Activated T-cell treated with anti-CD3 and anti-CD28 coated beads for 4 hours (primary cell): ENCODE measurements around the gene FBXO46.
"Not testable (repeated sequence)": the region's sequence is repeated elsewhere in the genome, so short reads cannot be mapped to it uniquely, and the experiment has no call there.

Experiments
- DNase-seq: peaks from one replicate; pipeline ENCODE4 v3.0.0-alpha.2; 2020

The FBXO46 gene

DNA sequence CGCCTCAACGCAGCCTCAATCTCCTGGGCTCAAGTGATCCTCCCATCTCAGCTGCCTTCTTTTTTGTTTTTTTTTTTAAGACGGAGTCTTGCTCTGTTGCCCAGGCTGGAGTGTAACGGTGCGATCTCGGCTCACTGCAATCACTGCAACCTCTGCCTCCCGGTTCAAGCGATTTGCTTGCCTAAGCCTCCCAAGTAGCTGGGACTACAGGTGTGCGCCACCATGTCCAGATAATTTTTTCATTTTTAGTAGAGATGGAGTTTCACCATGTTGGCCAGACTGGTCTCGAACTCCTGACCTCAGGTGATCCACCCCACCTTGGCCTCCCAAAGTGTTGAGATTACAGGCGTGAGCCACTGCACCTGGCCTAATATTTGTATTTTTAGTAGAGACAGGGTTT, 10.6 kb downstream of the FBXO46 start:
- DNase-seq, result not testable (repeated sequence)

DNA sequence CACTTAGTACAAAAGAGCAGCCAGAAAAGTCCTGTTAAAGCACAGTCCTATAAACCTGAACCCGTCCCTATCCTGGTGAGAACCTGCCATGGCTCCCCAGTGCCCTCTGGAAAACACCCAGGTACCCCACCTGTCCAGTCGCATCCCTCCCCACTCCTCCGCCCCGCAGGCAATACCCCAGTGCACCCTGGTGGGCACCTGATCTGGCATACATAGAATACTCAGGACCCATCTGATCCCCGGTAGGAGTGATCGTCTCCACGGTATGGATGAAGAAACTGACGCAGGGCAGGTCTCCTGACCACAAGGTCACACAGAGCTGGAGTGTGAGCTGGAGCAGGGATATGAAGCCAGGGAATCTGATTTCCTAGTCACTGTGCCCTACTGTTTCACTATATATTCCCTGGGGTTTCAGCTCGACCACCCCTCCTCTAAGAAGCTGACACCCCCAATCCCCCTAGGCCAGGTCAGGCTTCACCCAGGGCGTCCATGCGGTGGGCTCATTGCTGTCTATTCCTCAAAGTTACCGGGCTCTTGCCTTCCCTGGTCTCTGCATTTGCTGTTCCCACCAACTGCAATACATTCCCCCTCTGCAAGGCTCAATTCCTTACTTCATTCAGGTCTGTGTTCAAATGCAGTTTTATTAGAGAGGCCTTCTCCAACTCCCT, 12.6 kb downstream of the FBXO46 start:
- no peak for DNase-seq

DNA sequence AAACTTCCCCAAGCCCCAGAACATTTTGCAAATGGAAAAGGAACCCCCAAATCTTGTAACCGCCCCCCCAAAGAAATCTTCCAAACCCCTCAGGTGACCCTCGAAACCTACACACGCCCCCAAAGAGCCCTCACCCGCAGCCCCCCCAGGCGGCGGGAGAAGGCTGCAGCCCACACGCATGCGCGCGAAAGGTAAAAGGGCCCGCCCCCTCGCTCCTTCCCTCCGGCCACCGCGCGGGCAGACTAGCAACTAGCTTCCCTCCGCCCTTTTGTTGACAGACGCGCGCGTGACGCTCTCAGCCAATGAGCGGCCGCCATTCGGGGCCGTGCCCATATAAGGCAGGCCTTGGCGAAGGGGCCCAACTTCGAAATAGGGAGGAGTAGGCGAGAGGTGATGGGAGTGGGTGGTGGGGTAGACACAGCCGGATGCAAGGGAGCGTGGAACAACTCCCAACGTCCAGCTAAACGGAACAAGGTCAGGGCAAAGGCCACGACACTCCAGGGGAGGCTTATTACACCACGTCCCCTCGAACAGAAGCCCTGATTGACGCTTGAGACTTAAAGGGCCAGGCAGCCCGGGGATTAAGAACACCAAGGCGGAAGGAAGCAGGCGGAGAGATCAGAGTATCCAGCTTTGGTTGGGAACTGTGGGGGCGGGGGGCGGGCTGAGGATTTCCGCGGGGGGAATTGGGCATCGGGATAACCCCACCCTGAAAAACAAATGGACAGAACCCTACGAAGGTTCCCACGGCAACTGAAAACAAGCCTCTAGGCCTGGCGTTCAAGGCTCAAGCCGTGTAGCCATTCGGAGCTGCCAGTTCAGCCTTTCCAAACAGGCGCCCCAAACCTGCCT, 13.3 kb downstream of the FBXO46 start:
- DNase-seq, result peak; percentile 95

DNA sequence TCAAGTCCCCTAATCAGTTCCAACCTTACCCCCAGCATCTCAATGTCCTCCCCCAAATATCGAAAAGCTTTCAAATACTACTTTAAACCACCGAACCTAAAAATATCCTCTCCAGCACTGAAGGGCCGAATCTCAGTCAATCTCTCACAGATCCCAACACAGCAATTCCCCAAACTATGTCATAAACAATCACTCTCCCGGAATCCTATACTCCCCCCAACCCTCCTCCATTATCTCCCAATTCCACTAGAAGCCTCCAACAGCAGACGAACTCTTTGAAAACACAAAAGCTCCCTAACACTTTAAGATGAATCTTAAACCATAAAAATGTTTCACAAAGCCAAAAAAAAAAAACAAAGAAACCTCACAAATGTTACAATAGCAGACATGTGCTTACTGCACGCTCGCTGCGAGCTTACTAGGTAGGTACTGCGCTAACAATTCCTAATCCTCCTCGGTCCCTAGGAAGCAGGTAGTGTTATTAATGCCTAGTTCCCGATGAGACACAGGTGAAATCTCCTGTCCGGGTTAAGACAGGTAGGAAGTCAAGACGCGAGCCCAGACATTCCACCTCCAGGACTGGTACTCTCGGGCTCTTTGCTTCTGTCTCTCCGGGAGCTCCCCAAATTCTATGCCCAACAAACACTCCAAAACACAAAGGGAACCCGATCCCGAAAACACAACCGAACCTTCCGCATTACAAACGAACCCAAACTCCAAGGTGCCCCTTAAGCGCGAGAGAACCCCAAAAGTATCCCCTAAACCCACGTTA, 14.2 kb downstream of the FBXO46 start:
- peak; percentile 16 for DNase-seq

DNA sequence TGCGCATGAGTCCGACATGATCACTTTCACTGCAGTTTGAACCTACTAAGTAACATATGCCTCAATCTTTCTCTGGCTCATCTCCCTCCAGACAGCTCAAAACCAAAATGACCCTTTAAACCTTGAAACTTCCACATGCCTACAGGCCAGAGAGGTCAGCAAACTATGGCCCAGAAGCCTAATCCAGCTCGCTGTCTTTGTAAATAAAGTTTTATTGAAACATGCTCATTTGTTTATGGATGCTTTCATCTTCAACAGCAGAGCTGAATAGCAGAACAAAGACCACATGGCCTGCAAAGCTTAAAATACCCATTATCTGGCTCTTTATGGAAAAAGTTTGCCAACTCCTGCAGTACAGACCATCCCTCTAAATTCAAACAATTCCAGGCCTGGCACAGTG, 15.6 kb downstream of the FBXO46 start:
- DNase-seq, result no peak

DNA sequence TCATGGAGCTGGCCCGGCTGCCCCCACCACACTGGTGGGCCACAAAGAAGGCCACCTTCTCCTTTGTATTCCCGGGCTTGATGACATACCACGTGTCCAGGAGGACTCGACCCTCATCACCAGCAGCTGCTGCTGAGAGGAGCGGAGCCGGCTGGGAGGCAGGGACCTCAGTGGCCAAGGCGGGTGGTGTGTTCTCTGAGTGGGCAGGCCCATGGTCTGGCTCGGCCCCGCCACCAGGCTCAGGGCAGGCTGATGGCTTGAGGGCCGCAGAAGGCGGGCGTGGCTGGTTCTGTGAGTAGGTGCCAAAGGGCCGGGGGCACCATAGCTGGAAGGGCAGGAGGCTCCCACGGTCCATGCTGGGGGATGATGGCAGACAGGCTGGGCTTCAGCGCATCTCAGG, 17.6 kb downstream of the FBXO46 start:
- no peak for DNase-seq

DNA sequence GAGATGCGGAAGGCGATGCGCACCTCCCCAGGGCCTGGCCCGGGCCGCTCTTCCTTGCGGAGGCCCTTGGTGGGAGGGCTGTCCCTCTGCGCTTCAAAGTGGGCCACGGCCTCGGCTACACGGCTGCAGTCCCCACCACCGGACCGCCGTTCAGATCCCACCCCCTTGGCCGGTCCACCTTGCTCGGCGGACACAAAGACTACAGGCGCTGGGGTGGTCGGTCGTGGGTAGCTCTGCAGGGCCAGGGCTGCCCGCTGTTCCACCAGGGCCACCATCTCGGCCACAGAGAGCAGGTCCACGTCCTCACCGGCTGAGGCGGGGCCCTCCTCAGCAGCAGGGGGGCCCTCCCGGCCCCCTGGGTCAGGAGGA, 18.0 kb downstream of the FBXO46 start:
- no peak for DNase-seq

DNA sequence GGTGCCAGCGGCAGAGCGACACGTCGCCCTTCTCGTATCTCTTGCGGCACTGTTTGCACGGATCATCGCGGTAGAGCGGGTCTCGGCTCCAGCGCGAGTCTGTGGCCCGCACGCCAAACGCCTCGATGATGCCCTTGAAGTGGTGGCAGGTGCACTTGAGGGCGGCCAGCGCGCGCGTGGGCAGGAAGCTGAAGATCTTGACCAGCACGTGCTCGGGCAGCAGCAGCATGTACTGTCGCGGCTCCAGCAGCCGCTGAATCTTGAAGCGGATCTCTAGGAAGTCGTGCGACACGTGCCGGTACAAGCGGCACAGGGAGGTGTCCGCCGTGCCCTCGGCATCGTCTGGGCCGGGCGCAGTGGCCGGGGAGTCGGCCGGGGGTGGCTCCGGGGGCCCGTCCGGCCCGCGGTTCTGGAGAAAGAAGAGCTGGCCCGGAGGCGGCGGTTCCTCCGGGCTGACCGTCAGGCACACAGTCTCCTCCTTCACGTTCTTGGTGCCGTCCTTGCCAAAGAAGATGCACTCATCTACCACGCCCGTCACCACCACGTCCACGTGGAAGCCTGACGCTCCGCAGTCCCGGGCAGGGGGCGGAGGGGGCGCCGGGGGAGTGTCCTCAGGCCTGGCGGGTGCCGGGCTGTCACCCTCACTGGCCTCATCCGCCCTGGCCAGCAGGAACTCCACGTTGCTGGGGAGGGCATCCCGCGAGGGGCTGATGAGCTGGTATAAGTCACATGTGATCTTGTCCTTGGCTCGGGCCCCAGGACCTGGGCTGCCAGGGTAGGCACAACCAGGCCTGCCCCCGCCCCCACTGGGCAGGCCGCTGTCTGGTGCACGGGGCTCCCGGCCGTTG, 18.6 kb downstream of the FBXO46 start:
- no peak for DNase-seq

DNA sequence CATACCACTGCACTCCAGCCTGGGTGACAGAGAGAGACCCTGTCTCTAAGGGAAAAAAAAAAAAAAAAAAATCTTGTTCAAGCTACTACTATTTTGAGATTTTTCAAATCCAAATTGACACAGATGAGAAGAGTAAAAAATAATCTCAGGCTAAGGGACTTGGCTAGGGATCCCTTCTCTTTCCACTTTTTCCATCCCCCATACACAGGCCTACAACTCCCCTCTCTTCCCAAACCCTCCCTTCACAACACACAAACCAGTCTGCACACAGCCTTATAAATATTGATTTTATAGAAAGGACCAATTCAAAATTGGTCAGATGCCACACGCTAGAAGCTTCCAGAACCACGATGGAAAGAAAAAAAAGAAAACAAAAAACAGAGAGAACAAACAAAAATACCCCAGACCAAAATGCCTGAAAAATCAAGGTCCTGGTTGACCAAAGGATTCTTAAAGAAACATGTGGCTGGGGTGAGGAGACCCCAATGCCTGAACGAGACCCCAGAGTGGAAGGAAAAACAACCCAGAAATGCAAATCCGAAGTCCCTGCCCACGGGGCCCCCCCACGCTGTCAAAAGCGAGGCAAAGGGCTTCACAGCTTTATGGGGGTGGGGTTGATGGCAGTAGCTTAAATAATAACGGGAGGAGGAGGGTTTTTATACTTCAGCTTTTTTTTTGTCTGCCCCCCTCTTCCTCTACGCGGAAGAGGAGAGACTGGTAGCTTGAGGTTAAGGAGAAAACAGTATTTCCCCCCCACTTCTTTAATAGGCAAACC, 20.2 kb downstream of the FBXO46 start:
- DNase-seq, result no peak

DNA sequence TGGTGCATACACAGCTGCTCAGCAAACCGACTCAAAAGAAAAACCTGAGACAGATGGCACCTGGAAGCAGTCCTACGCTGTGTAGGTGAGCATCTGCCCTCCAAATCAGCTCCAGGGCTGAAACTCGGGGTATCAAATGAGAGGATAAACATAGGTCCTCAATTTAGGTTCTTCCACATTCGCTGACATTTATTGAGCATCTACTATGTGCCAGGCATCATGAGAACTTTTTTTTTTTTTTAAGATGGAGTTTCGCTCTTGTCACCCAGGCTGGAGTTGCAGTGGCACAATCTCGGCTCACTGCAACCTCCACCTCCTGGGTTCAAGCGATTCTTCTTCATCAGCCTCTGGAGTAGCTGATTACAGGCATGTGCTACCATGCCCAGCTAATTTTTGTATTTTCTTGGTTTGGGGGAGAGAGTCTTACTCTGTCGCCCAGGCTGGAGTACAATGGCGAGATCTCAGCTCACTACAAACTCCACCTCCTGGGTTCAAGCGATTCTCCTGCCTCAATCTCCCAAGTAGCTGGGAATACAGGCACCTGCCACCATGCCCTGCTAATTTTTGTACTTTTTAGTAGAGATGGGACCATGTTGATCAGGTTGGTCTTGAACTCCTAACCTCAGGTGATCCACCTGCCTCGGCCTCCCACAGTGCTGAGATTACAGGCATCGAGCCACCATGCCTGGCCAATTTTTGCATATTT, 24.8 kb downstream of the FBXO46 start:
- DNase-seq, result no peak

DNA sequence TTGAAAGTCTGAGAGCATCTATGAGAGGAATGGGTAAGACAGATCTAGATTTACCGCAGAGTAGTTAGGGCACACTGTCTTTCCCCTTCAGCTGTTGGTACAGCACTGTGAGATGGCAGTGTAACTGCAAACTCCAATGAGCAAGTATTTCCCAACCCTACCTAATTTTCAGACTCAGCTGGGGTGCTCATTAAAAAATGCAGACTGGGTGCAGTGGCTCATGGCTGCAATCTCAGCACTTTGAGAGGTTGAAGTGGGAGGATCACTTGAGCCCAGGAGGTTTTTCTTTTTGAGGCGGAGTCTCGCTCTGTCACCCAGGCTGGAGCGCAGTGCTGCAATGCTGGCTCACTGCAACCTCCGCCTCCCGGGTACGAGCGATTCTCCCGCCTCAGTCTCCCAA, 25.6 kb downstream of the FBXO46 start:
- DNase-seq, result no peak

DNA sequence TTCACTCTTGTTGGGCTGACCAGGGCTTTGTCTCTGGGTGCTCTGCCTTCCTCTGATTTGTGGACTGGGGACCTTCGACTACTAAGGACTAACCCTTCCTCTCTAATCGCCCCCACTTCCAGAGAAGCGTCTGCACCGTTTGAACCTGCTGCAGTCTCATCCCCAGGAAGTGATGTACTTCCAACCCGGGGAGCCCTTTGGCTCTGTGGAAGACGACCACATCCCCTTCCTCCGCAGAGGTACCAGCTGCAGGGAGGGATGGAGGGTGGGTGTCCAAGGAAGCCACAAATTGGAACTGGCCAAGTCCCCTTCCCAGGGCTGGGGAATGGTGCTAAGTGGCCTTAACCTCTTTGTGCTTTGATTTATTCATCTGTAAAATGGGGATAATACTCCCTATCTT, 29.0 kb downstream of the FBXO46 start:
- no peak for DNase-seq

DNA sequence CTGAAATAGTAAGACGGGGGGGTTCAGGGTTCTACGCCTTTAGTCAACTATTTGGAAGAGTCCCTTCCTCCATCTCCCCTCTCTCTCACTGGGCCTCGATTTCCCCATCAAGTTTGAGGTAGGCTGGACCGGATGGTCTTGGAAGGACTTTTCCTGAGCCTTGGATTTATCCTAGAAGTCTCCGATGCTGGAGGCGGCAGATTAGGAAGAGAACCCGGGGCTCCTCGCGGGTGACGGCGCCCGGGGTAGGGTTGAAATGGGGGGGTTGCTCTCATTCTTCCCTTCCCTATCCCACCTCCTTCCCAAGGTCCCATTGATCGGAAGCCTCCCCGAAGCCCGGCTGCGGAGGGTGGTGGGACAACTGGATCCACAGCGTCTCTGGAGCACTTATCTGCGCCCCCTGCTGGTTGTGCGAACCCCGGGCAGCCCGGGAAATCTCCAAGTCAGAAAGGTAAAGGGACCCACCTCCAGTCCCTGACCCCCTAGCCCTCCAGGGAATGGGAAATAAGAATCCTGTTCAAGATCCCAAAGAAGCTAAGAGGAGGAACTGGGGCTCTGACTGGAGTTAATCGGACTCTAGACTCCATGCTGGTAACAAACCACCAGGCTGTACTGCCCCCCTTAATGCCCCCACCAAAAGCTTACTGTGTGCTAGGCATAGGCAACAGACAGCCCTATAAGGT, 37.4 kb downstream of the FBXO46 start:
- DNase-seq, result peak; percentile 75

DNA sequence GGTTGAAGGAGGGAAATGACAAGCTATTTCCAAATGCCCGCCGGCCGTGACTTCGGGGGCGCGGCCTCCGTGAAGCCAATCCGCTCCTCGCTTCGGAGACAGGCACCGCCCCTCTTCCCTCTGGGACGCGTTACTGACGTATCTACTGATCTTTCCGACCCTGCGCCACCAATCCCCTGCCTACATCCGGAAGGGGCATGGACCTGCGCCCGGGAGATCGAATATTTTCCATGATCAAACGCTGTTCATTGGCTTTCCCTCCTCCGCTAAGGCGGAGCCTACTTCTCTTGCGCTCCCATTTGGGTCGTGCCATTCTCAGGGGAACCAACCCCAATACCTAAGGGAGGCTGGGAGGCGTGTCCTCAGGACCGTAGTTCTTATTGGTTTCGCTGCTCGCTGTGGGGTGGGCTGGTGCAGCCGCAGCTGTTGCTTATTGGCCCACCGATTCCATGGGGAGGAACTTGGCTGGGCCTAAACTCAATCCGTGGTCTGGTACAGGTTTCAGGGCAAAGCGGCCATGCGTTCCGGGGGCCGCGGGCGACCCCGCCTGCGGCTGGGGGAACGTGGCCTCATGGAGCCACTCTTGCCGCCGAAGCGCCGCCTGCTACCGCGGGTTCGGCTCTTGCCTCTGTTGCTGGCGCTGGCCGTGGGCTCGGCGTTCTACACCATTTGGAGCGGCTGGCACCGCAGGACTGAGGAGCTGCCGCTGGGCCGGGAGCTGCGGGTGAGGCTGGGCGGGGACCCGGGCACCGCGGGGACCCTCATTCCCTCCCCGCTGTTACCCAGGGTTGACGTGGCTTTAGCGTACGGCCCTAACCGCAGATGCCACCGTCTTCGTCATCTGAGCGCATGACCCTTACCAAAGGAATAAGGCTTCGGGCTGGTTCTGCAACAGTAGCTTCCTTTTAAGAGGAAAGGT, 38.2 kb downstream of the FBXO46 start, which contains the start of gene QPCTL:
Gene QPCTL (plus strand): TSS at position 480 of the 919 bp plus-strand sequence. CDS start 38 bp downstream, at position 518.
- DNase-seq, result peak; percentile 94

DNA sequence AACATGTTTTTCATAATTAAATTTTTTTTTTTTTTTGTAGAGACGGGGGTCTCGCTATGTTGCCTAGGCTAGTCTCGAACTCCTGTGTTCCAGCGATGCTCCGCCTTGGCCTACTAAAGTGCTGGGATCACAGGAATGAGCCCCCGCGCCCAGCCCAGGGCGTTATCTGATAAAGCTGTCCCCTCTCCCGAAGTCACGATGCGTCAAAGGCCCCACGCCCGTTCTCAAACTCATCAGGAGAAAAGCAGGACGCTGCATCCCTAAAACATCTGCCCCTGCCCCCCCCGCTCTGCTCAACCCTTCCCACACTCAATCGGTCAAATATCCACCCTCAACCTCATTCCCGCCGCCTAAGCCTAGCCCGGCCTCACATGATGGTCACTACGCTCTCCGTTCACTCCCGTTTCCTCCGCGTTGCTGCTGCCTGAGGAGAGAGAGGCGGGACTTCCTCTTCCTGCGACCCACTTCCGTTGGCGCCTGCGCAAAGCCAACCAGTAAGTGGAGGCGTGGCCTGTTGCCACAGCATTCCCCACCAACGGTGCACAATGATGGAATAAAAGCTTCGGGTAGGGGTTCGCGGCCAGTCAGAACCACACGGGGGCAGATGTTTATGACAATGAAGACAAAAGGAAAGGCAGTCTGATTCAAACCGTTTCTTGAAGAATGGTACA, 39.0 kb downstream of the FBXO46 start, which contains the start of gene SNRPD2:
Gene SNRPD2 (minus strand): TSS at position 438 of the 671 bp plus-strand sequence. CDS start 65 bp downstream, at position 373.
- peak; percentile 92 for DNase-seq

DNA sequence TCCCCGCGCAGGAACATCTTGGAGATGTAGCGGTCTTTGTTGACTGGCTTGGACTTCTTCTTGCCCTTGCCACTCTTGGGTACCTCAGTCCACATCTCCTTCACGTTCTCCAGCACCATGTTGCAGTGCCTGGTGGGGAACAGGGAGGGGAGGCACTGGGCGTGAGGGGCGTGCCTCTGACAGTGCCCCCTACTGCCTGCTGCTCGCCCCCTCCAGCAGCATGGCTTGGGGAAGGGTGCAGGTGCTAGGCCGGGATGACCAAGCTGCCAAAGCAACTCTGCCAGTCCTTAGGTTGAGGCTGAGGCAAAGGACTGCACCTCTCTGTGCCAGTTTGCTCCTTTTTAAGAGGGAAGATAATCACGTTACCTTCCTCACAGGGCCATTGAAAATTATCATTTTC, 43.1 kb downstream of the FBXO46 start:
- DNase-seq, result no peak

DNA sequence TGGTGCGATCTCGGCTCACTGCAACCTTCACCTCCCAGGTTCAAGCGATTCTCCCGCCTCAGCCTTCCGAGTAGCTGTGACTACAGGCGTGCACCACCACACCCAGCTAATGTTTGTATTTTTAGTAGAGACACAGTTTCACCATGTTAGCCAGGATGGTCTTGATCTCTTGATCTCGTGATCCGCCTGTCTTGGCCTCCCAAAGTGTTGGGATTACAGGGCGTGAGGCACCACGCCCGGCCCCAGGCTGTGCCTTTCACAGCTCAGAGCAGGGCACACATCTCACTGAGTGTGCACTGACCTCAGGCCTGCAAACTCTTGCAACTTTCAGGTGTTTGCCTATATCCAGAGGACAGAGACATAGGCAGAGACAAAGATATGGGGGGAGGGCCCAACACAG, 45.7 kb downstream of the FBXO46 start:
- DNase-seq, result not testable (repeated sequence)

DNA sequence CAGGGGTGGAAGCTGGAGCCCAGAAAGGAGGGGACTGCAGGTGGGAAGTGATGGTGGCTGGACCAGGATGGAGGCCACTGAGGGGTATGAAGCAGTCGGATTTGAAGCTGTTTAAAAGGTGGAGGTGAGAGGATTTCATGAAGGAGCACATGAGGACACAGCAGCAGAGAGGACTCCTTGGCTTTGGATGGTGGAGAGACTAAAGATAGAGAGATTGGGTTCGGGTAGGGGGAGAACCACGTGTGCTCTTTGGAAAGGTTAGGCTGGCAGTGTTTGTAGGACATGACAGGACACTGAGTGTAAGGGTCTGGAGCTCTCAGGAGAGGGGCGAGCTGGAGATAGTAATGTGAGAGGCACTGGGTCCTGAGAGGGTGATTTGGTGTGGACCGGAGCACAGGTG, 47.8 kb downstream of the FBXO46 start:
- DNase-seq, result no peak

DNA sequence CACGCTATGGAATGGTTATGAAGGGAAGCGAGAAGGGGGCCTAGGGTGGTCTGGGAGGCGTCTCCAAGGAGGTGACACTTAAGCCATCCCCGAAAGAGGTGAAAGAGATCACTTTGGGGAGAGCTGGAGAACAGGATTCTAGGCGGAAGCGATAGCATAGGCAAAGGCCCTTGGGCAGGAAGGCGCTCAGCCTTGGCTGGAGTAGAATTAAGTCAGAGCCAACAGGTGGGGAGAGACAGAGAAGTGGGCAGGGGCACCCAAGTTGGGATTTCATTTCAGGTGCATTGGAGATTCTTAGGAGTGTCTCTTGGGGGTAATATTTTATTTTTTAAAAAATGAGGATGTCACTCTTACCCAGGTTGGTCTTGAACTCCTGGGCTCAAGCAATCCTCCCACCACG, 48.6 kb downstream of the FBXO46 start:
- no peak for DNase-seq
